GM12878 (cell line): ENCODE measurements around the gene TRAF5.

Experiments
- CTCF ChIP-seq, 3 experiments: IDR thresholded peaks in 2 of 3; conservative IDR thresholded peaks in 1 of 3; 2 replicates each; pipeline ENCODE4 v1.5.1; 2011; ENCODE audit warnings: low read depth in 3 of 3, low read length in 3 of 3, mild to moderate bottlenecking in 3 of 3, control low read depth in 2 of 3, moderate library complexity in 2 of 3, inconsistent platforms in 1 of 3, mixed read lengths in 1 of 3; ENCODE audit not compliant: control insufficient read depth in 2 of 3, insufficient read depth in 1 of 3; ENCODE audit errors: extremely low read depth in 1 of 3
- JUND ChIP-seq: IDR thresholded peaks from 2 replicates; pipeline ENCODE4 v1.6.1; 2012; ENCODE audit warnings: low read depth, mild to moderate bottlenecking, low read length, improper control_type of control experiment, moderate library complexity
- POLR2AphosphoS5 ChIP-seq: IDR thresholded peaks from 2 replicates; pipeline ENCODE4 v1.6.1; 2011; ENCODE audit warnings: mild to moderate bottlenecking, low read length, inconsistent platforms

GRCh38 chr1:211331011-211331709 is 4.5 kb downstream of the TRAF5 start:
- TF ChIP-seq JUND (no peak), CTCF (IDR thresholded peaks at IDR 0.05 in 2 of 3, conservative IDR thresholded peaks at IDR 0.05 in 1 of 3; ENCODE audit: control insufficient read depth in 2 of 3, extremely low read depth in 1 of 3, insufficient read depth in 1 of 3, low read depth in 3 of 3, low read length in 3 of 3) (no peak), POLR2AphosphoS5 (no peak)
